A549 (cell line): Measurements from ENCODE around the gene HSPB7.

Source experiments
- CEBPB ChIP-seq, 2 experiments: fragments of >200 bp in 1 of 2; sonication (Bioruptor Twin) in 1 of 2; formaldehyde crosslinking in 1 of 2; IDR thresholded peaks; 2 replicates each; pipeline ENCODE4 v1.6.1; 2012 to 2016
- CTCF ChIP-seq: fragments of >200 bp; sonication (Bioruptor Twin); formaldehyde crosslinking; IDR thresholded peaks from 3 replicates; pipeline ENCODE4 v1.5.1; 2016
- EP300 ChIP-seq, 2 experiments: fragments of >200 bp; sonication (Bioruptor Twin); formaldehyde crosslinking; IDR thresholded peaks; 2 replicates in 1 of 2; 3 replicates in 1 of 2; pipeline ENCODE4 v1.6.1; 2016 to 2017
- JUN ChIP-seq, 2 experiments: fragments of >200 bp; sonication (Bioruptor Twin); formaldehyde crosslinking; IDR thresholded peaks; 2 replicates in 1 of 2; 3 replicates in 1 of 2; pipeline ENCODE4 v1.6.1; 2016 to 2017
- MAFK ChIP-seq: fragments of 450-650 bp; IDR thresholded peaks from 2 replicates; pipeline ENCODE4 v1.6.1; 2014; ENCODE audit not compliant: partially characterized antibody

GRCh38 chr1:16009678-16010077 lies 8.2 kb downstream of the HSPB7 start:
- no peak for TF ChIP-seq CTCF
- no peak for TF ChIP-seq EP300 (IDR thresholded peaks at IDR 0.05)
- no peak for TF ChIP-seq MAFK
- TF ChIP-seq CEBPB (IDR thresholded peaks at IDR 0.05), result no peak
- TF ChIP-seq JUN (IDR thresholded peaks at IDR 0.05), result no peak
